HG03159 (cell line): ENCODE measurements around the gene GABRB1.
"Not testable (repeated sequence)": the region's sequence is repeated elsewhere in the genome, so short reads cannot be mapped to it uniquely, and the experiment has no call there.

ENCODE experiments used
- ATAC-seq: cut with Tn5 transposase; IDR thresholded peaks from one replicate; pipeline ENCODE4 v1.9.1; 2021; ENCODE audit warnings: mild to moderate bottlenecking, moderate library complexity; ENCODE audit not compliant: unreplicated experiment

Gene GABRB1

DNA sequence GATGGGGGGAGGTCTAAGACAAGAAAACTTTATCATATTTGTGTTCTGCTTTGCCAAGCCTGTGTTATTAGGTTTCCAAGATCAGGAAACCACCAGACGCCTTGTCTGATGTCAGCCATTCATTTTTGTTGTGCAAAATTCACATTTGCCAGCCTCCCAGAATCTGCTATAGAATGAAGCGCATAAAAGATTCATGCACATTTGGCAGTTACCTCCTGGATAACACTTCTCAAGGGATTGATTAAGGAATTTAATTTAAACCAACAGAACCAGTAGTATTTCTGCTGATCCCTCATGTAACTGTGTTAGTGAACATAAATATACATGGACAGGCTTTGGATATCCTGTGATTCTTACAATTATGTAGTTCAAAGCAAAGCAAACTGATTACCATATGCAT lies 244.2 kb downstream of the GABRB1 start:
- ATAC-seq, result no peak

DNA sequence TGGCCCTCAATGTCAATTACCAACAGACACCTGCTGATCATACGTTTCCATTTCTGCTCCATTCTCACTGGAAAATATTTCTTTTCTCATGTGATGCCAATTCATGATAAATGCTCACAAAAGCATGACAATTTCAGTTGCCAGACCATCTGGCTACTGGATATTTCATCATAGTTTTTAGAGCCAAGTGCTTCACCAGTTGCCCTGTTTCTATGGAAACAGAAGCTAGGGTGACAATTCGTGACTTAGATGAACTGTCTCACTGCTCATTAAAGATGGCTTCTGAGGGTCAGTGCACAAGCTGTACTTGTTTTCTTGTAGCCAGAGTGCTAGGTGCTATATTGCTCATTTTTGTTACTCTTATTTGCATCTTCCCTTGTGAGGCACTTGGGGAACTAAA lies 247.3 kb downstream of the GABRB1 start:
- ATAC-seq, result no peak

DNA sequence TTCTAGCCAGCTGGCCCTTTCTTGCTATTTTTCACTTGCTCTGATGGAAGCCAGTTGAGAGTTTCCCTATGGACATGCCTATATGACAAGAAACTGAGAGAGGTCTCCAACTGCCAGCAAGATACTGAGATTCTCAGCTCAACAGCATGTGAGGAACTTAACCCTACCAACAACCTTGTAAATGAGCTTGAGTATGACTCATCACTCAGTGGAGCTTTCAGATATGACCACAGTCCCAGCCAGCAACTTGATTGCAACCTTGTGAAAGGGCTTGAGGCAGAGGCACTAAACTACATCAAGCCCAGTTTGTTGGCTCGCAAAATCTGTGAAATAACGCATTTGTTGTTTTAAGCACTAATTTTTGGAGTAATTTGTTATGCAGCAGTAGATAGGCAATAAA lies 256.4 kb downstream of the GABRB1 start:
- peak; percentile 80 for ATAC-seq

DNA sequence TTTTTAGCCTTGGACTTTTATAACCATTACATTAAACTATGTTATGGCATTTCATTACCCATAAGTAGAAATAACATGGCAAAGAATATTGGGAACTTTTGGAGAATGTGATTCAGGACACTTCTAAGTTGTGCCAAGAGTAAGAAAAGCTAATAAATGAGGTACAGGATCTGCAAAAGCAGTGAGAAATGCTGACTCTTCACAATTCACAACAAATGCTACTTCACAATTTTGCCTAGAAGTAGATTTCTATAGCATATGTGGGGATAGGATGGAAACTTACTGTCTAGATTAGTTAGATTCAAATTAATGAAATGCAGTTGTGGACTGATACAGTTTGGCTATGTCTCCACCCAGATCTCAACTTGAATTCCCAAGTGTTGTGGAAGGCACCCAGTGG lies 258.4 kb downstream of the GABRB1 start:
- ATAC-seq, result no peak

DNA sequence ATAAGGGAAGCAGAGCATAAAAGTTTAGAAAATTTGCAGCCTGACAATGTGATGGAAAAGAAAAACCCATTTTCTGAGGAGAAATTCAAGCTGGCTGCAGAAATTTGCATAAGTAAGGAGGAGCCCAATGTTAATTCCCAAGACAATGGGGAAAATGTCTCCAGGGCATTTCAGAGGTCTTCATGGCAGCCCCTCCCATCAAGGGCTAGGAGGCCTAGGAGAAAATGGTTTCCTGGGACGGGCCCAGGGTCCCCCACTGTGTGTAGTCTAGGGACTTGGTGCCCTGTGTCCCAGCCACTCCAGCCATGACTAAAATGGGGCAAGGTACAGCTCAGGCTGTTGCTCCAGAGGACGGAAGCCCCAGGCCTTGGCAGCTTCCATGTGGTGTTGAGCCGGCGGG lies 259.5 kb downstream of the GABRB1 start:
- not testable (repeated sequence) for ATAC-seq

DNA sequence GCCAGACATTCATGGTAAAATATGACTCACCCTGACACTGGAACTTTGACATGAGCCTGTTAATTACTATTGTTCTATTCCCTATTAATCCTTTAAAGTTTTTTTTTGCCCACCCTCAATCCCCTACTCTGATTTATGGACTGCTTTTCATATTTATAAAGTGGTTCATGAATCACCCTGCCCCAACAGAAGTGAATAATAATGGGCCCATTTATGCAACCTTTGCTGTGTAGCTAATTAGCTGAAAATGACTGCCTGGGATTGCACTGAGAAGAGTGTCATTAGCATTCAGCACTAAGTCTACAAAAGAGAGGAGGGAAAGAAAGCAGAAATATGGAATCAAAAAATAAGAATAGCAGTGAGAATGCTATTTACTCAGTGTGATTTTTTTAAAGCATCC lies 277.8 kb downstream of the GABRB1 start:
- ATAC-seq, result no peak

DNA sequence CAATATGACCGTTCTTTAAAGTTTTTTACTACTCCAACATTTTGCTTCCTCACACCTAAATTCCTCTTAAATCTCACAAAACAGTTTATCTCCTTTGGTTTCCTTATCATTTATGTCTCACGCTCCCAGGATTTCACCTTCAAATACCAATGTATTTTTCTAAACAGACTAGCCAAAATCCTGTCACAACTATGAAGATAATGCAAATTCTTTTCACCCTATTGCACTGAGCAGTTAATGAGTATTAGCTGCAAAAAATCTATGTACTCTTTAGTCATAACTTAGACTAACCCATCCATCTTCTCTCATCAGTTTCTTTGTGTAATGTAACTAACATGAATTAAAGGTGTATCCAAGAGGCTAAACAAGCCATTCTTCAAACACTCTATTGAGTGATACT lies 280.8 kb downstream of the GABRB1 start:
- no peak for ATAC-seq

DNA sequence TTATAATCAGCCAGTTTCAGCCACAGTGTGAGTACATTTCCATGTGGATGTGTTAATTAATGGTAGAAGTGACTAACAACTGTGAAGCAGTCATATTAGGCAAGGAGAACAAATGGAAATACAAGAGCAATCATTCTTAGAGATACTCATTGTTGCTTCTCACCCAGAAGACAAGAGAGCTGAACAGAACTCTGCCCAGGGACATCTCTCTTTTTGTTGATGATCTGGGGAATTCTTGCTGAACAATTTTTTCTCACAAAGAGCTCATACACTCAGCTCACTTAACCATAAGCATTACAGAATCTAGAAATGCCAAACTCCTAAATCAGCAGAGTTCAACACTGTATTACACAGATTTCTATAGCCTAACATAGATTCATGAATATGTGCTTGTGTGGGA lies 282.0 kb downstream of the GABRB1 start:
- ATAC-seq, result no peak

DNA sequence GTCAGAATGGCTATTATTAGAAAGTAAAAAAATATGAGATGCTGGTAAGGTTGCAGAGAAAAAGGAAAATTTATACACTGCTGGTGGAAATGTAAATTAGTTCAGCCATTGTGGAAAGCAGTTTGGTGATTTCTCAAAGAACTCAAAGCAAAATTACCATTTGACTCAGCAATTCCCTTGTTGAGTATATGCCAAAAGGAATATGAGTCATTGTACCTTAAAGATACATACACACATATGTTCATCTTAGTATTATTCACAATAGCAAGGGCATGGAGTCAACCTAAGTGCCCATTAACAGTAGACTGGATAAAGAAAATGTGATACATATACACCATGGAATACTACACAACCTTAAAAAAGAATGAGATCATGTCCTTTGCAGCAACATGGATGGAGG lies 284.0 kb downstream of the GABRB1 start:
- ATAC-seq, result peak; percentile 51

DNA sequence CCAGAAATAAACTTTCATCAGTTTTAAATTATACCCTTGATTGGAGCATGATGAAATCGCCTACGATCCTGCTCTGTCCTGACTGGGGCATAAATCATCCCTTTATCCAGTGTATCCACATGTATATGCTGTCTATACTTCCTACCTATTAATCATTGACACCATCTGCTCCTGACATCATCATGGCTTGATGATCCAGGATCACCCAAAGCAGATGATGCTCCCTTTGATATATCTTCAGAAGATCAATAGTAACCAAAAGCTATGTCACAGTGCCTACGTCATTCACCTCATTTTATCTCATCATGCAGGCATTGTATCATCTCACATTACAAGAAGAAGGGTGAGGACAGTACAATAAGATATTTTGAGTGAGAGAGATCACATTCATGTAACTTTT lies 294.7 kb downstream of the GABRB1 start:
- no peak for ATAC-seq

DNA sequence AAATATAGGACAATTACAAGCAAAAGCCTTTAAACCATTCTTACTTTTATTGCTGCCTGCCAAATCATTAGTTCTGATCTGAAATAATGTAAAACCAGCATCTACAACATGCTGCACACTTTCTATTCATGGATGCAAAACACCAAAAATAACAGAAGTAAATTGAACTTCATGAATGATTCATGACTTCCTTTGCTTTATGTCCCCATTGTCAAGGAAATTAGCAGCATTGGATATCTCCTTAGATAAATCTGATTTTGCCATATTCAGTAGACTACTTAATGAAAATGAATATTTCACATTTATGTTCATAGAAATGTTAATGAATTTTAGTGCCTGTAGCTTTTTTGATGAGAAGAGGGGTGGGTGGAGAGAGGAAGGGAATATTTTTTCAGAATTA lies 299.5 kb downstream of the GABRB1 start:
- ATAC-seq, result no peak

DNA sequence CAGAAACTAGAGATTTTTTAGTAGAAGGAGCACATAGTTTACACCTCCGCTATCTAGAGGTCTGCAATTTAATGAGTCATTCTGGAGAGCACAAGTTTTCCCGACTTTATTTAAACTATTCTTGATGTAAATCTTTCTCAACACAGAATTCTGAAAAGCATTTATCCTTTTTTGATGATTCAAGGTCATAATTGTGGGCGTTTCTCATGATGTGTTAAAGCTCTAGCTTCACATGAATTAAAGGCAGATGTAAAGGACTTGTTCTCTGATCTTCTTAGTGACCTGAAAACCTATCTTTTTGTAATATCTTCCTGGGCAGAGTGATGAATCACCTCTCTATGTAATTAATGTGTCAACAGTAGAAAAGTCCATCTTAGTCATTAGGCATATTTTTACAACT lies 303.3 kb downstream of the GABRB1 start:
- ATAC-seq, result no peak

DNA sequence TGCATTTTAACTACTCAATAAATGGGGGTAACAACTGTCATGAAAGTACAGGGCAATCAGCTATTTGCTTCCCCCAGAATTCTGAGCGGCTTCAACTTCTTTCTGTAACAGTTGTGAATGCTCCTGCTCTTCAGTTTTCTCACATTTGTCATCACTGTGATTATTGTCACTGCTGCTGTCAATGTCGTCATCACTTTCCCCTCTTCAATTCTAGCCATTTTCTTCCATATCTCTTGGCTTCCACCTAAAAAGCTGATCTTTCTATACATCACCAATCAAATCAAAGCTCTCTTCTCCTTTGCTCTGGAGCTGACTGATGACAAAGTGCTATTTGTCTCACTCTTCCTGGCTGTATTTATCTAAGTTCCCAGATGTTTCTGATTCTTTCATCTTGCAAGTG lies 306.5 kb downstream of the GABRB1 start:
- no peak for ATAC-seq

DNA sequence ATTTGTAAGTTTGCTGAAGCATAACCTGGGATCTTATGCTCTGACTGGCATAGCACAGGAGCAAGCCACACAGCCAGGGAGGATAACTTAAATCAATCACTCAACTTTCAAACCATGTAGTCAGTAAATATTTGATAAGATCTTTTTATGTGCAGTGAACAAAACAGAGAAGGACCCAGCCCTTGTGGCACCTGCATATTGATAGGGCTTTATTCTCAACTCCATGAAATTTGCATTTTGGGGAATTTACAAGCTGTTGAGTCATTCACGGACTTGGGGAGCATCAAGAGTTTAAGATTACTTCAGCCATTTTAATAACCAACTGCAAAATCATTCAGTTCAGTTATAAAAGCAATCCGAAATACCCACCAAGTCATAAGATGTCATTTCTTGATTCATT lies 309.5 kb downstream of the GABRB1 start:
- no peak for ATAC-seq

DNA sequence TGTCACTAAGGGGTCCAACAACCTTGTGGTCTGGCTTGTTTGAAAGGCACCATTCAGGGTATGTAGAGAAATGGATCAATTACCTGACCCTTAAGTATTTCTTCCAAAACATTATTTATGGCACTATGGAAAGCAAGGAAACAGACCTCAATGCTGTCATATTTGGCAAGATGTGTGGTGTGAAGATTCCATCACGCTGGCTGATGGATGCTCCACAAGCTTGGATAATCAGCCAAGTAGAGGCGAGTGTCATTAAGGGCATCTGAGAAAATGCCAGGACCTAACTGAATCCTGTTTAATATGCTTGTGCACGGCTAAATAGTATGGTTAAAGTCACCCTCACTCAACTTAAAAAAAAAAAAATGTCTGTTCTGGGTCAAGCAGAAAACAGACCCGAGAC lies 311.4 kb downstream of the GABRB1 start:
- ATAC-seq, result no peak

DNA sequence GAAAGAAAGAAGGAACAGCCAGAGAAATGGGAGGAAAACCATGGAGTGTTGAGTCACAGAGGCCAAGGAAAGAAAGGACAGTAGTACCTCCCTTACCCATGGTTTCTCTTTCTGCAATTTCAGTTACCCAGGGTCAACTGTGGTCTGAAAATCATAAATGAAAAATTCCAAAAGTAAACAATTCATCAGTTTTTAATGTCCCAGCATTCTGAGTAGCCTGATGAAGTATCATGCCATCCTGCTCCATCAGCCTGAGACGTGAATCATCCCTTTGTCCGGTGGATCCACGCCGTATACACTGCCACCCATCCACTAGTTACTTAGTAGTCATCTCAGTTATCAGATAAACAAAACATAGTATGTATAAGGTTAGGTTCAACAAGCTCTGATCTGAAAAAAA lies 318.0 kb downstream of the GABRB1 start:
- ATAC-seq, result no peak

DNA sequence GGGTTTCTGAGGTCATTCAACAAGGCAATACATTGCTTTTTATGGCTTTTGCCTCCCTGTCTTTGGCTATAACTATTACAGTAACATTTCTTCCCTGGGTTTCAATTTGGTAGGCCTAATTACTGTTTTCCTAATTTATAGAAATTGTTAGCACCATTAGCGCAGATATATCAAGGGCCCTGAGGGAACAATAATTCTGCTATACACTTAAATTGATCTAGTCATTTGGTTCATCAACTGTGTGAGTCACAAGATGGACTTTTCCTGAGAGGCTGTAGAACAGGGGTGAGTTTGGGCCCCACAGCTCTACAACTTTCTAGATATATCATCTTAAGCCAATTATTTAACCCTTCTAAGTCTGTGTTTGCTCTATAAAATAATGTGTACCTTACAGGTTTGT lies 324.2 kb downstream of the GABRB1 start:
- ATAC-seq, result no peak

DNA sequence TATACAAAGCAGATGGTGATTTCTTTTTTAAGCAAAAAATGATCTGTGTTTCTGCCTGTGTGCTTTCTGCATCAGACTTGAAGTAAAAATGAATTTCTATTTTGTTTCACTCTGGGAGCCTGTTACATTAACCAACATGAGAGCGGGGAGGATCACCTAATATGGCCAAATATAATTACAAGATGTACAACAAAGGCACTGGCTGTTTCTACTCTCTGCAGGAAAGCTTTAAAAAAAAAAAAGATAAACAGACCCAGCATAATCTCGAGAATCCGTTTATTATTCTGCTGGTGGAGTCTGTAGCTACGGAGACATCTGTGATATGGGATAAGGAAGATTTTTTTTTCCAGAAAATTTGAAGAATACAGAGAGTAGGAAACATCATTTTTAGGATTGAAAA lies 328.5 kb downstream of the GABRB1 start:
- no peak for ATAC-seq

DNA sequence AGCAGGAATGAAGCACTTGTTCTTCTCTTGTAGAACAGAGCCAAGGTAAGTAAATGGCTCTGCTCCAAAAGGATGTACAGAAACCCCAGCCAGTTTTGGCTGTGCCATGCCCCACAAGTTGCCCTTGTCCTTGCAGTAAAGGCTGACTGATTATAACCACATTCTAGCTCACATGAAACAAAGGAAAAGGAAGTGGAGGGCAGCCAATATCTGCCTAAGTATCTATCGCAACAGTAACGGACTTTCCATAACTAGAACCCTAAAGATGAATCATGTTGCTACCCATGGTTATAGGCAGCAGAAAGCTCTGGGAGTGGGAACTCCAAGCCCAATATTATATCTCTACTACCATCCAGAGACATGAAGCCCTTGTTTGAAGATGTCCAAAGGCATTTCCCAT lies 336.4 kb downstream of the GABRB1 start:
- no peak for ATAC-seq

DNA sequence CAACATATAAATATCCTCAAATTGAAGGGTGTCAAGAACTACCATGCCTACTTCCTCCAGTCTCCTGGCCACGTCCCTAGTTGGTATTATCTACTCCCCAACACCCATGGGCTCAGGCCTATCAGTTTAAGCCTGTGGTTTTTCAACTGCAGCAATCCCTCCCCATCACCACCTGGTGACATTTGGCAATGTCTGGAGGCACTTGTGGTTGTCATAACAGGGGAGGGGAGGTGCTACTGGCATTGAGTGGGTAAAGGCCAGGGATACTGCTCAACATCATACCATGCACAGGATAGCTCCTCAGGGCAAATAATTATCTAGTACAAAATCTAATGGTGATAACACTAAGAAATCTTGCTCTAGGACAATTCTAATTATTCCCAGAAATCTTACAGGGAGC lies 336.8 kb downstream of the GABRB1 start:
- ATAC-seq, result no peak

DNA sequence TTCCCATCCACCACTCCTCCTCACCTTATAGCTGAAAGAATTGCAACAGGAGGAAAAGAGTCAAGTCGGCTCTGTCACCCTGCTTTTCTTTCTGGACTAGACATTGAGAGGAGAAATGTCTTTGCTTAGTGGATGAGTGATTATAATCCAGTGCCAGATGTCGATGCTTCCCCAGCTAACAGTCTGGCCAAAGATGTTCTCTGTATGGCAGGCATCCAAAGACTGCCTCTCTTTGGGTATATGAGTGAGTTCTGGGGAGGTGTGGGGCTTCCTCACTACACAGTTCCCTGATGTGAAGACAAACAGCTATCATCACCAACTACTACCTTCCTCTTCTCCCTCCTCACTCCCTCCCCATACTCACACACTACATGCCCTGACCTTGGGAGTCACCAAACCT lies 341.2 kb downstream of the GABRB1 start:
- no peak for ATAC-seq

DNA sequence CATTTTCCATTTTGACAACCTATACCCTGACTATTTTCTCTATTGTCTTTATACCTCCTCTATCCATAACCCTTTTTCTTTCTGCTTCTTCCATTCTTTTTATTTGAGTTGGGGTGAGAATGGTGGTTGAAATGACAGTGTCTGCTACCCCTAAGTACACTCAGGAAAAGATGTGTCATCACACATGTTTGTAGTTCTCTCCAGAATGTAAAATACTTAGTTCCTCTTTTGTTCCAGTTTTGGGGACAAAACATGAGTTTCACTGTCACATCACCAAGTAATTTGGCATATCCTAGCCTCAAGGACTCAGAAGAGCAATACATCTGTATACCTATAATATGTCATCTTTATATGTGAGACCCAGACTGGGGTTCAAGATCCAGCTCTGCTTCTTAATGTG lies 341.8 kb downstream of the GABRB1 start:
- peak; percentile 59 for ATAC-seq

DNA sequence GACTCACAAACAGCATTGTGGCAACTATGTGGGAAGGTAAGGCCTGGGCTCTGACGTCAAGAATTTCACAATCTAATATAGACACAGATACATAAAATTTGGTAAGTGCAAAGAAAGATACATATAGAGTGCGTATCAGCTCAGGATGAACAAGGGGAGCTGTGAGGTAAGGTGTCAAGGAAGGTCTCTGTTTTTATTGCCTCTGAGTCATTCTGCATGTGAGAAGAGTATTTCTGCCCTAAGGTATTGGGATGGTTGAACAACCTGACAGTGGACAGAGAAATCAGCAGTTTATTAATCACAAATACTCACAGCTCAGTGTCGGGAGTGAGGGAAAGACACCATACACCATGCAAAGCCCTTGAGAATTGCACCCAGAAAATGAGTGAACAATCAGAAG lies 342.3 kb downstream of the GABRB1 start:
- no peak for ATAC-seq

DNA sequence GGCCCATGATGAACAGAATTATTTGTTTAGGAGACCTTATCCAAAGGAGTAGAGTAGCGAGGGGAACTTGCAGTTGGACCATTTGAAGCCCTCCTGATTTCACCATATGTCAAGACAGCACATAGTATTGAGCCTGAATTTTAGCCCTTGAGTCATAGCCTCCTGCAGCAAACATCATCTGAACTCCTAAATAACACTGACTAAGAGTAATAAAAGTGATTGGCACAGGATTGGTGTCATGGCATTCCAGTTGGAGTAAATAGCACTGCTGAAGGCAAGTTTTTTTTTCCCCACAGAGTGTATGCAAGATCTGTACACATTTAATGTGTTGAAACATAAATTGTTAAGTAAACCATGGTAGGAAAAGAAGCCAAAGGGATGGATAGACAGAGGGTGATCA lies 343.1 kb downstream of the GABRB1 start:
- ATAC-seq, result no peak
